K562 (cell line): ENCODE measurements around the gene HNF1B. TPM values are rescaled to one million over a fixed set of nuclear protein-coding genes. Genes with fewer than 3 reads are reported as not detected.

Experiments
- ATAC-seq: fragments of 200-7000 bp; cut with Tn5 transposase; 3 replicates; pipeline ENCODE4 v1.9.1; 2020; ENCODE audit warnings: moderate library complexity
- BruUV-seq: library from RNA; stranded (reverse); fragments of 400-500 nt; replicated peaks from 2 replicates; lab custom pipeline; 2021; lab: Mats Ljungman, UMichigan
- CTCF ChIA-PET: fragments of 300-600 bp; formaldehyde crosslinking; extraction: SDS; loops from one replicate; lab custom pipeline; 2021; ENCODE audit warnings: low intra/inter-chr PET ratio; lab: Yijun Ruan, JAX
- POLR2A ChIA-PET: fragments of 300-600, 350-650 bp; sonication (Branson Sonifier 250); formaldehyde crosslinking; extraction: SDS; loops from one replicate; lab custom pipeline; 2021; ENCODE audit warnings: antibody characterized with exemption, inconsistent platforms; lab: Yijun Ruan, JAX
- DNase-seq, 4 experiments: peaks; one replicate each; pipeline versions ENCODE4 v3.0.0 to v3.0.0-alpha.2; 2011 to 2018; ENCODE audit warnings: low spot score in 3 of 4, mixed read lengths in 3 of 4; ENCODE audit errors: extremely low read depth in 1 of 4
- FAIRE-seq: peaks from 2 replicates; lab custom pipeline; 2011; peaks lifted over from hg19 to GRCh38; lab: Jason Lieb, UNC
- H2AFZ ChIP-seq: 2 replicates; pipeline ENCODE4 v1.6.0; 2011; ENCODE audit warnings: low read depth, low read length, control low read depth, inconsistent platforms
- H3K27ac ChIP-seq: fragments of 200-600 bp; 3 replicates; pipeline ENCODE4 v1.8.0; 2011; ENCODE audit warnings: low read depth, mild to moderate bottlenecking, control low read depth, inconsistent platforms, low read length, moderate library complexity, mixed read lengths; ENCODE audit errors: extremely low read depth
- H3K27me3 ChIP-seq, 2 experiments: fragments of 300-600 bp in 1 of 2; 2 replicates in 1 of 2; 3 replicates in 1 of 2; pipeline versions ENCODE4 v1.6.0 to v1.8.0; 2011; ENCODE audit warnings: inconsistent platforms in 2 of 2, low read length in 2 of 2, mild to moderate bottlenecking in 1 of 2, mixed read lengths in 1 of 2, moderate library complexity in 1 of 2; ENCODE audit not compliant: control insufficient read depth in 2 of 2, insufficient read depth in 2 of 2
- H3K36me3 ChIP-seq: fragments of 300-600 bp; 3 replicates; pipeline ENCODE4 v1.8.0; 2011; ENCODE audit warnings: mild to moderate bottlenecking, low read length, inconsistent platforms; ENCODE audit not compliant: control insufficient read depth, insufficient read depth
- H3K4me1 ChIP-seq, 2 experiments: fragments of 200-600 bp in 1 of 2; replicated peaks in 1 of 2; 2 replicates in 1 of 2; 3 replicates in 1 of 2; pipeline versions ENCODE4 v1.5.1 to v1.8.0; 2011; ENCODE audit warnings: inconsistent platforms in 2 of 2, low read length in 2 of 2, mild to moderate bottlenecking in 1 of 2, mixed read lengths in 1 of 2, moderate library complexity in 1 of 2; ENCODE audit not compliant: control insufficient read depth in 2 of 2, insufficient read depth in 2 of 2
- H3K4me2 ChIP-seq: 2 replicates; pipeline ENCODE4 v1.6.1; 2011; ENCODE audit warnings: low read length, control low read depth, inconsistent platforms, mixed read lengths; ENCODE audit not compliant: insufficient read depth
- H3K4me3 ChIP-seq: fragments of 200-600 bp; sonication (generic), shearing (Covaris generic); 2 replicates; pipeline ENCODE4 v1.5.1; 2016; ENCODE audit warnings: control low read depth, inconsistent platforms
- H3K79me2 ChIP-seq: fragments of 200-600 bp; 3 replicates; pipeline ENCODE4 v1.8.0; 2011; ENCODE audit warnings: low read length, inconsistent platforms; ENCODE audit not compliant: control insufficient read depth, insufficient read depth
- H3K9ac ChIP-seq, 2 experiments: 2 replicates each; pipeline versions ENCODE4 v1.6.0 to v1.6.1; 2011; ENCODE audit warnings: low read depth in 2 of 2, low read length in 2 of 2, control low read depth in 1 of 2, inconsistent platforms in 1 of 2, mild to moderate bottlenecking in 1 of 2, mixed read lengths in 1 of 2; ENCODE audit not compliant: insufficient read depth in 1 of 2
- H3K9me1 ChIP-seq: one replicate; pipeline ENCODE4 v1.6.0; 2011; ENCODE audit warnings: inconsistent platforms, mild to moderate bottlenecking, low read length, moderate library complexity; ENCODE audit not compliant: control insufficient read depth, insufficient read depth
- H3K9me3 ChIP-seq: replicated peaks from 2 replicates; pipeline ENCODE4 v1.5.1; 2011; ENCODE audit warnings: low read depth, low read length, inconsistent platforms; ENCODE audit not compliant: control insufficient read depth, insufficient read depth
- H4K20me1 ChIP-seq: replicated peaks from 2 replicates; pipeline ENCODE4 v1.6.1; 2011; ENCODE audit warnings: low read length, inconsistent platforms, mixed read lengths; ENCODE audit not compliant: control insufficient read depth, insufficient read depth
- CGGBP1 ChIP-seq: fragments of 250-450 bp; sonication (Bioruptor Pico); IDR thresholded peaks from 2 replicates; pipeline ENCODE4 v1.9.0; 2021; ENCODE audit warnings: mild to moderate bottlenecking
- CREB3 ChIP-seq: fragments of 450-650 bp; conservative IDR thresholded peaks from 2 replicates; pipeline ENCODE4 v1.6.1; 2016; ENCODE audit warnings: missing genetic modification characterization, low read depth, mild to moderate bottlenecking, missing compliant biosample characterization, moderate library complexity
- GTF2E2 ChIP-seq: fragments of 200-800 bp; sonication (Bioruptor generic); IDR thresholded peaks from 2 replicates; pipeline ENCODE4 v1.6.1; 2016; ENCODE audit warnings: missing genetic modification characterization, missing compliant biosample characterization
- HDAC8 ChIP-seq: fragments of 450-650 bp; IDR thresholded peaks from 2 replicates; pipeline ENCODE4 v1.6.1; 2016; ENCODE audit warnings: mild to moderate bottlenecking, missing genetic modification characterization, moderate library complexity, missing compliant biosample characterization
- IRF1 ChIP-seq: sonication (generic); formaldehyde crosslinking; IDR thresholded peaks from 2 replicates; pipeline ENCODE4 v1.8.0; 2022; ENCODE audit warnings: missing genetic modification reagents, mild to moderate bottlenecking, borderline replicate concordance
- KAT2B ChIP-seq: IDR thresholded peaks from one replicate; pipeline ENCODE4 v1.6.1; 2012; ENCODE audit warnings: low read depth, mild to moderate bottlenecking, control low read depth, inconsistent platforms, low read length, moderate library complexity
- OTX1 ChIP-seq: fragments of 450-650 bp; formaldehyde crosslinking; IDR thresholded peaks from 2 replicates; pipeline ENCODE4 v1.4.0; 2022; ENCODE audit warnings: mild to moderate bottlenecking
- PCBP1 ChIP-seq: fragments of 200-400 bp; formaldehyde crosslinking; IDR thresholded peaks from 2 replicates; pipeline ENCODE4 v1.6.1; 2018; ENCODE audit warnings: mild to moderate bottlenecking, low read depth, low read length; ENCODE audit not compliant: poor library complexity, severe bottlenecking
- PHTF2 ChIP-seq: fragments of 250-450 bp; sonication (Bioruptor Pico); IDR thresholded peaks from 2 replicates; pipeline ENCODE4 v1.5.0; 2021; ENCODE audit warnings: mild to moderate bottlenecking
- PTRF ChIP-seq: fragments of 450-650 bp; IDR thresholded peaks from 2 replicates; pipeline ENCODE4 v1.6.1; 2016; ENCODE audit warnings: mild to moderate bottlenecking, missing genetic modification characterization, missing compliant biosample characterization
- THRB ChIP-seq: fragments of 450-650 bp; formaldehyde crosslinking; conservative IDR thresholded peaks from 2 replicates; pipeline ENCODE4 v1.4.0; 2022; ENCODE audit warnings: mild to moderate bottlenecking, missing genetic modification characterization
- XRCC4 ChIP-seq: IDR thresholded peaks from one replicate; pipeline ENCODE4 v1.6.1; 2011; ENCODE audit not compliant: insufficient read depth, insufficient read length; ENCODE audit errors: extremely low read depth
- ZHX1 ChIP-seq: fragments of 150-350 bp; conservative IDR thresholded peaks from 2 replicates; pipeline ENCODE4 v1.6.1; 2014; ENCODE audit warnings: low read length
- WGBS: fragments of 100-300 bp; shearing (Covaris generic); methylation state at CpG from one replicate; pipeline ENCODE4 v1.1.6; 2016; ENCODE audit warnings: low coverage, mixed read lengths; ENCODE audit not compliant: insufficient coverage; ENCODE audit errors: missing lambda C conversion rate; 5-methylcytosine and 5-hydroxymethylcytosine counted together
- in situ Hi-C: fragments of 300-500 bp; cut with MboI; formaldehyde crosslinking; loops from 4 replicates; pipeline ENCODE4 v1.15.0; 2018; ENCODE audit warnings: inconsistent platforms, mixed read lengths
- intact Hi-C: fragments of 100-400 bp; cut with micrococcal nuclease; formaldehyde crosslinking; loops from 2 replicates; pipeline ENCODE4 v1.14.2; 2022
- polyA plus RNA-seq, 8 experiments: library from polyadenylated mRNA; depleted of rRNA in 4 of 8; stranded (reverse) in 5 of 8; unstranded in 3 of 8; fragments of >200 nt; fragmentation: Nextera tagmentation in 2 of 8; fragmentation: Illumina TruSeq in 1 of 8; extraction: Ambion mirVana in 2 of 8; extraction: Trizol in 1 of 8; gene quantifications; 2 replicates each; pipeline versions ENCODE4 v1.2.1 to v1.2.3, GENCODE V29; 2011 to 2014; ENCODE audit warnings: inconsistent platforms in 1 of 8, missing spikeins in 1 of 8
- total RNA-seq, 7 experiments: library from RNA; depleted of rRNA in 6 of 7; stranded (reverse); fragments of >200 nt in 6 of 7; fragmentation: Illumina TruSeq in 2 of 7; extraction: Trizol in 2 of 7; gene quantifications; 2 replicates each; pipeline versions ENCODE4 v1.2.1 to v1.2.3, GENCODE V29; 2011 to 2021; ENCODE audit warnings: low replicate concordance in 1 of 7

HNF1B gene
- total and polyA plus RNA-seq, 9 of the 15 experiments (the other 6 are each of a cell fraction or from before 2014, with no cell fraction given), result not detected

- H2AFZ ChIP-seq, result no peak overlapping the region
- no peaks in the 10 kb centered on the region for H3K9me3 ChIP-seq
- no peak overlapping the region for H3K4me2 ChIP-seq
- DNase-seq, result no peak
- no TSS peak for BruUV-seq
- ChIA-PET CTCF (no interaction called here), POLR2A (no interaction called here)
- peaks cover 14 to 26% of the 10 kb centered on the region in 2 experiments; a peak in 4 of 5 replicates for H3K27me3 ChIP-seq
- H3K27ac ChIP-seq, result no peak overlapping the region
- no peaks in the 10 kb centered on the region for H3K36me3 ChIP-seq
- no peaks in the 10 kb centered on the region for H3K4me1 ChIP-seq
- intact Hi-C loops, result no loop called here
- FAIRE-seq, result no peak
- H3K9ac ChIP-seq, result peak overlapping the region in 1 of 2 experiments; percentile 40; a peak in 1 of 4 replicates
- no peaks in the 10 kb centered on the region for H3K79me2 ChIP-seq
- H3K9me1 ChIP-seq, result no peaks in the 10 kb centered on the region
- ATAC-seq, result no peak
- in situ Hi-C loops, result no loop called here
- WGBS, result under 1% methylated on average over 8 of the region's 8 CpGs
- H3K4me3 ChIP-seq, result no peak overlapping the region
- H4K20me1 ChIP-seq, result no peaks in the 10 kb centered on the region
- TF ChIP-seq THRB (CRISPR knock-in tag) (no peak), PCBP1 (no peak), PHTF2 (CRISPR knock-in tag) (no peak), ZHX1 (no peak), XRCC4 (no peak), CREB3 (tag) (no peak), PTRF (tag) (no peak), IRF1 (CRISPR knock-in tag) (no peak), HDAC8 (tag) (no peak), KAT2B (no peak), OTX1 (CRISPR knock-in tag) (no peak), GTF2E2 (tag) (no peak), CGGBP1 (CRISPR knock-in tag) (no peak)
Observed at GRCh38 chr17:37787055-37787757, 42.3 kb upstream of the HNF1B start.
